ENCODE results near the gene PRR15L.
"Not testable (repeated sequence)": the region's sequence is repeated elsewhere in the genome, so short reads cannot be mapped to it uniquely, and the experiment has no call there.

Gene PRR15L

GRCh38 chr17:47935468-47935867 is 22.2 kb downstream of the PRR15L start:
- not testable (repeated sequence) for DNase-seq (ENCODE audit: low read depth in 3 of 3)

GRCh38 chr17:47934856-47935255 is 22.8 kb downstream of the PRR15L start:
- no peak for DNase-seq (ENCODE audit: low read depth in 3 of 3)

GRCh38 chr17:47931848-47932247 is 25.8 kb downstream of the PRR15L start:
- DNase-seq (ENCODE audit: low read depth in 3 of 3) = no peak

- DNase-seq (ENCODE audit: low read depth in 3 of 3) = no peak
Observed at GRCh38 chr17:47929218-47930000, 28.3 kb downstream of the PRR15L start.

- DNase-seq (ENCODE audit: low read depth in 3 of 3) = no peak
Observed at GRCh38 chr17:47928415-47928814, 29.3 kb downstream of the PRR15L start.

- no peak for DNase-seq (ENCODE audit: low read depth in 3 of 3)
Observed at GRCh38 chr17:47927821-47928400, 29.8 kb downstream of the PRR15L start.

GRCh38 chr17:47925678-47925988 is 32.0 kb downstream of the PRR15L start:
- DNase-seq (ENCODE audit: low read depth in 3 of 3) = no peak

GRCh38 chr17:47924785-47925677 is 32.7 kb downstream of the PRR15L start:
- DNase-seq (ENCODE audit: low read depth in 3 of 3) = no peak

- not testable (repeated sequence) for DNase-seq (ENCODE audit: low read depth in 3 of 3)
Observed at GRCh38 chr17:47919889-47920288, 37.8 kb downstream of the PRR15L start.

- DNase-seq (ENCODE audit: low read depth in 3 of 3) = no peak
Observed at GRCh38 chr17:47918991-47919390, 38.7 kb downstream of the PRR15L start.

GRCh38 chr17:47918006-47918405 is 39.7 kb downstream of the PRR15L start:
- no peak for DNase-seq (ENCODE audit: low read depth in 3 of 3)

GRCh38 chr17:47917581-47917980 is 40.1 kb downstream of the PRR15L start:
- DNase-seq (ENCODE audit: low read depth in 3 of 3) = no peak

GRCh38 chr17:47916489-47917208 is 41.0 kb downstream of the PRR15L start:
- no peak for DNase-seq (ENCODE audit: low read depth in 3 of 3)

- DNase-seq (ENCODE audit: low read depth in 3 of 3) = no peak
Observed at GRCh38 chr17:47915776-47916398, 41.8 kb downstream of the PRR15L start.

- no peak for DNase-seq (ENCODE audit: low read depth in 3 of 3)
Observed at GRCh38 chr17:47914306-47914948, 43.3 kb downstream of the PRR15L start.

- no peak for DNase-seq (ENCODE audit: low read depth in 3 of 3)
Observed at GRCh38 chr17:47913050-47913449, 44.6 kb downstream of the PRR15L start.

GRCh38 chr17:47907932-47908562 is 49.6 kb downstream of the PRR15L start:
- no peak for DNase-seq (ENCODE audit: low read depth in 3 of 3)

GRCh38 chr17:47906443-47906842 is 51.2 kb downstream of the PRR15L start:
- no peak for DNase-seq (ENCODE audit: low read depth in 3 of 3)

GRCh38 chr17:47905221-47905733 is 52.4 kb downstream of the PRR15L start:
- DNase-seq (ENCODE audit: low read depth in 3 of 3) = no peak

- no peak for DNase-seq (ENCODE audit: low read depth in 3 of 3)
Observed at GRCh38 chr17:47902039-47902744, 55.5 kb downstream of the PRR15L start.

Data from stimulated activated CD4-positive, alpha-beta T cell treated with anti-CD3 and anti-CD28 coated beads, TNF-alpha, amount 100 ng/mL, for 48 hours (primary cell).